A673 (cell line): ENCODE data around the gene SIX6.

Experiments used
- EZH2 ChIP-seq: fragments of 200-600 bp; sonication (generic); IDR thresholded peaks from 2 replicates; pipeline ENCODE4 v1.6.1; 2017; ENCODE audit warnings: borderline replicate concordance, low read depth, mild to moderate bottlenecking, mixed read lengths, antibody characterized with exemption, low read length; ENCODE audit not compliant: poor library complexity, severe bottlenecking
- TF ChIP-seq, protein P1 (sequence below): fragments of 300-800, 200-600 bp; sonication (generic); conservative IDR thresholded peaks from 2 replicates; pipeline ENCODE4 v1.5.1; 2017; ENCODE audit warnings: low read depth, mild to moderate bottlenecking, antibody characterized with exemption, low read length, moderate library complexity, mixed read lengths

- TF ChIP-seq, protein P1, sequence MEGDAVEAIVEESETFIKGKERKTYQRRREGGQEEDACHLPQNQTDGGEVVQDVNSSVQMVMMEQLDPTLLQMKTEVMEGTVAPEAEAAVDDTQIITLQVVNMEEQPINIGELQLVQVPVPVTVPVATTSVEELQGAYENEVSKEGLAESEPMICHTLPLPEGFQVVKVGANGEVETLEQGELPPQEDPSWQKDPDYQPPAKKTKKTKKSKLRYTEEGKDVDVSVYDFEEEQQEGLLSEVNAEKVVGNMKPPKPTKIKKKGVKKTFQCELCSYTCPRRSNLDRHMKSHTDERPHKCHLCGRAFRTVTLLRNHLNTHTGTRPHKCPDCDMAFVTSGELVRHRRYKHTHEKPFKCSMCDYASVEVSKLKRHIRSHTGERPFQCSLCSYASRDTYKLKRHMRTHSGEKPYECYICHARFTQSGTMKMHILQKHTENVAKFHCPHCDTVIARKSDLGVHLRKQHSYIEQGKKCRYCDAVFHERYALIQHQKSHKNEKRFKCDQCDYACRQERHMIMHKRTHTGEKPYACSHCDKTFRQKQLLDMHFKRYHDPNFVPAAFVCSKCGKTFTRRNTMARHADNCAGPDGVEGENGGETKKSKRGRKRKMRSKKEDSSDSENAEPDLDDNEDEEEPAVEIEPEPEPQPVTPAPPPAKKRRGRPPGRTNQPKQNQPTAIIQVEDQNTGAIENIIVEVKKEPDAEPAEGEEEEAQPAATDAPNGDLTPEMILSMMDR = no peak
- TF ChIP-seq EZH2 = no peak
Measured at GRCh38 chr14:60490270-60490669, 18.7 kb upstream of the SIX6 start.
